Hypothalamus (tissue), 51 donors: Measurements from ENCODE around the gene POMP.
"Not testable (repeated sequence)": the region's sequence is repeated elsewhere in the genome, so short reads cannot be mapped to it uniquely, and the experiment has no call there.

Experiments
- DNase-seq, 51 donors: peaks; one replicate each; lab custom pipeline; 2025; lab: John Stamatoyannopoulos, UW

The POMP gene

DNA sequence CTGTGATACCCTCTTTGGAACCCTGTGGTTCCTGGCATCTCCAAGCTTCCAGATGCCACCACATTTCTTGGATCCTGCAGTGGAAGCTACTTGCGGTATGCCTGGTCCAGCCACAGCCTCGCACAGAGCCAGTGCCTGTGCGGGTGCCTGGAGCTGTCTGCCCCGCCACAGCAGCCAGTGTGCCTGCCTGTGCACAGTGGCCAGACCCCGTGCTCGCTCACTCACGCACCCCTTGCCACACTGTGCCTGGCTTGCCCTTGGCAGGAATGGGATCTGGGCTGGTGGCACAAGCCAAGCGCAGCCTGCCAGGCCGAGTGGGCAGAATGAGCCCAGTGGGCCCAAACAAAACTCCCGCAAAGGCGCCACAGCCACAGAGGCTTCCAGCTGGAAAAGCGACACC, 26.2 kb downstream of the POMP start:
- no peak for DNase-seq

DNA sequence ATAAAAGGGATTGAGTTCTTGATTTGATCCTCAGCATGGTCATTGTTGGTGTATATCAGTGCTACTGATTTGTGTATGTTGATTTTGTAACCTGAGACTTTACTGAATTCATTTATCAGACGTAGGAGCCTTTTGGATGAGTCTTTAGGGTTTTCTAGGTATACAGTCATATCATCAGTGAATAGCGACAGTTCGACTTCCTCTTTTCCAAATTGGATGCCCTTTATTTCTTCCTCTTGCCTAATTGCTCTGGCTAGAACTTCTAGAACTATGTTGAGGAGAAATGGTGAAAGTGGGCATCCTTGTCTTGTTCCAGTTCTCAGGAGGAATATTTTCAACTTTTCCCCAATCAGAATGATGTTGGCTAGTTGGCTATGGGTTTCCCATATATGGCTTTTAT, 27.0 kb downstream of the POMP start:
- DNase-seq = no peak

DNA sequence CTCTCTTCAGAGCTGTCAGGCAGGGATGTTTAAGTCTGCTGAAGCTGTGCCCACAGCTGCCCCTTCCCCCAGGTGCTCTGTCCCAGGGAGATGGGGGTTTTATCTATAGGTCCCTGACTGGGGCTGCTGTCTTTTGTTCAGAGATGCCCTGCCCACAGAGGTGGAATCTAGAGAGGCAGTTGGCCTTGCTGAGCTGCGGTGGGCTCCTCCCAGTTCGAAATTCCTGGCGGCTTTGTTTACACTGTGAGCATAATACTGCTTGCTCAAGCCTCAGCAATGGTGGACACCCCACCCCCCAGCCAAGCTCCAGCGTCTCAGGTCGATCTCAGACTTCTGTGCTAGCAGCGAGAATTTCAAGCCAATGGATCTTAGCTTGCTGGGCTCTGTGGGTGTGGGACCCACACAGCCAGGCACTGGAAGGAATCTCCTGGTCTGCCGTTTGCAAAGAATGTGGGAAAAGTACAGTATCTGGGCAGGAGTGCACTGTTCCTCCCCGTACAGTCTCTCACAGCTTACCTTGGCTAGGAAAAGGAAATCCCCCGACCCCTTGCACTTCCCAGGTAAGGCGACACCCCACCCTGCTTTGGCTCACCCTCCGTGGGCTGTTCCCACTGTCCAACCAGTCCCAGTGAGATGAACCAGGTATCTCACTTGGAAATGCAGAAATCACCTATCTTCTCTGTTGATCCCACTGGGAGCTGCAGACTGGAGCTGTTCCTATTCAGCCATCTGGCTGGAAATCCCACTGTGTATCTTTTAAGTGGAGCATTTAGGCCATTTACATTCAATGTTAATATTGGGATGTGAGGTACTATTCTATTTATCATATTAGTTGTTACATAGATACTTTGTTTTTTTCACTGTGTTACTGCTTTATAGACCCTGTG, 34.9 kb downstream of the POMP start:
- not testable (repeated sequence) for DNase-seq

DNA sequence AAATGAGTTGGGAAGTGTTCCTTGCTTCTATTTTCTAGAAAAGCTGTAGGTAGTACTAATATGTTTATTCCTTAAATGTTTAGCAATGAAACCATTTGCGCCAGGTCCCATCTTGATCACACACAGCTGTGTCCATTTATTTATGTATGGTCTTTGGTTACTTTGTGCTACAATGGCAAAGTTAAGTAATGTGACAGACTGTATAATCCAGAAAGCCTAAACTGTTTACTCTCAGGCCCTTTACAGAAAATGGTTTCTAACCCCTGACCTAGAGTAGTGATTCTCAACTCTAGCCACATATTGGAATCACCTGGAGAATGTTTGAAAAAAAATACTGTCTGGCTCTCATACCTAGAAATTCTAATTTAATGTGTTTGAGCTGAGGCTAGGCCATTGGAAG, 38.5 kb downstream of the POMP start:
- no peak for DNase-seq

DNA sequence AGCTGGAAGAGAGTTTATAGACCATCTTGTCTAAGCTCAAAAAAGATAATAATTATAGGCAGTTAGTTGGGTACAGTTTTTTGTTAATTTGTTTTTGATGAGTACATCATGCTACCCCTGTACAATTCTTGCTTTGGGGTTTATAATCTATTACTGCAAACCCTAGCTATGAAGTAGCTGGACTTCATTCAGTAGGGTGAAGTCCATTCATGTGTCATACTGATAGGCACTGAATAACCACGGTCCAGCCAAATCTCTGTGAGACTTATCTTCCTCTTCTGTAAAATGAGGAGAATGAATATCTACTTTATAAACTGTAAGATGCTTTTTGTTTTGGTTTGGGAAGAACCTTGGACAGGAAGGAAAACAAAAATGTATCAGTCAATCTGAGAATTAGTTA, 40.3 kb downstream of the POMP start:
- DNase-seq = no peak

DNA sequence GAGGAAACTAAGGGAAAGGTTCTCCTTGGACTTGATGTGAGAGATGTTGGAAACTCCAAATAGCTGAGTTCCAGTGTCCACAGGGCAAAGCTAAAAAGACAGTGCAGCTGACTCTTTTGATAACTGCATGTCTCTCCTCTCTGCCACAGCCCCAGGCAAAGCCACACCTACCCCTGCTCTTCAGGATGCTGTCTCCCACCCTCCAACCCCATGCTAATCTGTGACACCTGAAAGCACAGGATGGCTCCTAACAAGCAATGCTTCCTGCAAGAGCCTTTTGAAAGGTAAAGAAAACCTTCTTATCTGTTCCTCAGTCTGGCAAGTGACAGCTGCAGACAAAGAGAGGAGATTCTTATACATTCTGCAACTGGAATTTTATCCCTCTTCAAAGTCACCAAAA, 45.4 kb downstream of the POMP start:
- DNase-seq = no peak

DNA sequence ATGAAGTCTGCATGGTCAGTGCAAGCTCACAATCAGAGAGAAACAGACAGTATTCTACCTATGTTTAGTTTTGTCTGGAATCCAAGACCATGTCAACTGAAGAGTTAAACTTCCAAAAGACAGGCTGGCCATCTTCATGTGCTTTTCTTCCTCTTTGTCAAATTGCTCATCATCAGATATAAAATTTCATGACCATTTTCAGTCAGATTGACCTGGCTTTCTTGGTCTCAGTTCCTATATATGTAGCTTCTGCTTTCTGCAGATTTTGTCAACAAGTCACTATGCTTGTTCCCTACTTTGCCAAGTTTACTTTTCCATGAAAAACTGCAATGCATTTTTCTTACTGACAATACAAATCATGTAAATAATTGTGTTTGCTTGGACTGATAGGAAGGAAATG, 46.0 kb downstream of the POMP start:
- no peak for DNase-seq

DNA sequence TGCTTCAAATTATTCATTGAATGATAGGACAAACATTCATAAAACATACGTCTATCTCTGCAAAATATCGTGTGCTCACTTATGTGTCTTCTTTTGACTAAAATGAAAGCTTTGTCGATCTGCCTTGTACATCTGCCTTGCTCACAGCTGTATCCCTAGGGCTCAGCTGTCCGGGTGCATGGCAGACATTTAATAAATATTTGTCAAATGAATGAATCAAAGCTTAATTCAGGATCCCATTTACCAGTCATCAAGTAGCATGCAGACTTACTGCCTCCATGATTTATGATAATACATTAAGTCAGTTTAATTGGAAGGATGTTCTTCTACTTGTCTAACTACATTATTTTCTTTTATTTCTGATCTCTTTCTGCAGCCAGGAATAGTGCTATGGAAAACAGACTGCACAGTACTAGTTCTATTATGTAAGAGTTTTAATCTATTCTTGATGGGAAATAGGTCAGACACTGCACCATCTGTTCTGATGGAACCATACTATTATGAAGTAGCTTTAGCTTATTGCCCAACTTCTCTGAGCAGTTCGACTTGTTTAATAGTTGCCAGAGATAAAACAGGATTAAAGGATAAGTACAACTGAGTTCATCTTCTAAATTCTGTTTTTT, 46.6 kb downstream of the POMP start:
- peak in 1 of 51 donors; percentile 40 for DNase-seq

DNA sequence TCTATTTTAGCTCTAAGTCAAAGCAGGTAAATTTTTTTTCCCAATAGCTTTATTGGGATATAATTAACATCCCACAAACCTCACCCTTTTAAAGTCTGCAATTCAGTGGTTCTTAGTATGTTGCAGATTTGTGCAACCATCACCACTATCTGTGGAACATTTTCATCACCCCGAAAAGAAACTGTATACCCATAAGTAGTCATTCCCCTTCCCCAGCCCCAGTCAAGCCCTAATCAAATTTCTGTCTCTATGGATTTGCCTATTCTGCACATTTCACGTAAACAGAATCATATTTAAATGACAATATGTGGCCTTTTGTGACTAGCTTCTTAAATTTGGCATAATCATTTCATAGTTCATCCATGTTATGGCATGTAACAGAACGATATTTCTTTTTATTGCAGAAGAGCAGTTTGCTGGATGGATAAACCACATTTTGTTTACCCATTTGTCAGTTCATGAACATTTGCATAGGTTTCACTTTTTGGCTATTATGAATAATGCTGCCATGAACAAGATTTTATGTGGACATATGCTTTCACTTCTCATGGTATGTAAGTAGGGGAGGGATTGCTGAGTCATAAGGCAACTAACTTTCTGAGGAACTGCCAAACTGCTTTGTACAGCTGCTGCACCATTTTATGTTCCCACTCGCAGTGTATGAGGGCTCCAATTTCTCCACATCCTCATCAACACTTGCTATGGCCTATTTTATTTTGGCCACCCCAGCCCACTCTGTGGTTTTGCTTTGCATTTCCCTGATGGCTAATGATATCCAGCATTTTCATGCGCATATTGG, 48.9 kb downstream of the POMP start:
- peak in 2 of 51 donors; percentile 7 to 41 for DNase-seq

DNA sequence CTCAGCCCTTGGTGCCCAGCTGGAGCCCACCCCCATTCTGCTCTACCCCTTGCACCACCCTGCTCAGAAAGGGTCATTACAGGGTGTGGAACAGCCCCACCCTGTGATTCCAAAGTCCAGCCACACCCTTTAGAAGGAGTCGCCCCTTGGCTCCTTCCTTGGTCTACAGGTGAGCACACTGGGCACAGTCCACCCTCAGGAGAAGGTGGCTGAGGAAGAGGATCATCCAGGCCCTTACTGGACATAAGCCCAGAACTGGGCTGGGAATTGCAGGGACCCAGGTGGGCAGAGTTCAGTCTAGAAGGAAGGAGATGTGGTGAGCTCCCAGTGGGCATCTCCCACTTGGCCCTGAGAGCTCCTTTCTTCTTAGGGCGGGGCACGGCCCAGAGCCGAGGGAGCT, 51.2 kb downstream of the POMP start:
- DNase-seq = no peak

DNA sequence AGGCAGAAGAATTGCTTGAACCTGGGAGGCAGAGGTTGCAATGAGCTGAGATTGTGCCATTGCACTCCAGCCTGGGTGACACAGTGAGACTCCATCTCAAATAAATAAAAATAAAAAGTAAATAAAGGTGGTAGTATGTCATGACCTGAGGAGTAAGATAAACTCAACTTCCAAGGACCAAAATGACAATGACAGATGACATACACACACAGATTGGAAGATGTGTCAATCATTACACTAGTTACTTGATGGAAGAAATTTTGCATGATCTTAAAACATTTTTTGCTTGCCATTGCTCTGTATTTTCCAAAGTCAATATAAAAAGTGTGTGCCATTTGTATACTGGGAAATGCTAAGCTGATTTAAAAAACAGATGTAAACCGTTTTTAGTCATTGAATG, 55.7 kb downstream of the POMP start:
- no peak for DNase-seq

DNA sequence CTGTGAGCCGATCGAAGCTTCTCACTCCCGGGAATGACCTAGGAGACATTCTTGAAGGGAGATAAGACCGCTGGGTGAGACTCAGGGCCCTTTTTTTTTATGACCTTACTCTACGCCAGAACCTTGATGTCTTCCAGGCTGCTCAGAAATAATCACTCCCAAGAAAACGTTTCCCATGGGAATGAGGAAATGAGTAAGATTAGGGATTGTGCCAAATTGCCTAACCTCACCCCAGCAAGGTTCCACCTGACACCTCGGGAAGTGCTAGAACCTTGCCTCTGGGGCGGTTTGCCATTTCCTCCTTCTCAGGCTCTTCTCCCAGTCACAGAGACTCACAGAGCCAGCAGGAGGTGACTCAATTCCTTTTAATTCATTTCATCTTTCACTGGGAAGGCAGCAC, 57.6 kb downstream of the POMP start:
- DNase-seq = peak in 1 of 51 donors; percentile 2

DNA sequence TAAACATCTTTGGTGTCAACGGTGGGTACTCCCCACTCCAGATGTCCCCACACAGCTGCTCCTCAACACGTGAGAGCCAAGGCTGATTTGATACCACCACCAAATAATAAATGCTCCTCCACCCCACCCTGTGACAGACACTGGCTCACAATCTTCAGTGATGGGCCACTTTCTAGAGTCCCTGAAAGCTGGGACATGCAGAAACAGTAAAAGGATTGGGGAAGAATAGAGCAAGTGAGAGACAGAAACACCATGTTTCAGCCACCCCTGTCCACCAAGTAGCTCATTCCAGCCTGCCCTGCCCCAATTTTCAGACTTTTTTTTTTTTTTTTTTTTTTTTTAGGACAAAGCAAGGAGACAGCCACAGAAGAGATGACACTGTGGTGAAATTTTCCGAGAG, 58.2 kb downstream of the POMP start:
- DNase-seq = no peak

DNA sequence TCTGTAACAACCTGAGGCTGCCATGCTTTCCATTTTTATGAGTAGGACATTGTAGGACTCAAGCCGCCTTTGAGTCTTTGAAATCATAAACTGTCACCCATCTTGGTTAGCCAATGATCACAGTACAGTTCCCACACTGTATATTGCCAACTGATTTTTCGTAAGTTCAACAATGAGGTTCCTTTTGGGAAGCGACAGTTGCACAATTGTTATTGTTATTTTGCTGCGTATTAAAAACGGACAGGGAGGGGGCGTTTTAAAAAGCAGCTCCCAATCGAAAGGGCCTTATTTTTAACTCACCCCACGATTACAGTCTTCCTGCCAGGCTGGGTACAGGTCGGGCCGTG, 59.2 kb downstream of the POMP start:
- peak in 1 of 51 donors; percentile 42 for DNase-seq

DNA sequence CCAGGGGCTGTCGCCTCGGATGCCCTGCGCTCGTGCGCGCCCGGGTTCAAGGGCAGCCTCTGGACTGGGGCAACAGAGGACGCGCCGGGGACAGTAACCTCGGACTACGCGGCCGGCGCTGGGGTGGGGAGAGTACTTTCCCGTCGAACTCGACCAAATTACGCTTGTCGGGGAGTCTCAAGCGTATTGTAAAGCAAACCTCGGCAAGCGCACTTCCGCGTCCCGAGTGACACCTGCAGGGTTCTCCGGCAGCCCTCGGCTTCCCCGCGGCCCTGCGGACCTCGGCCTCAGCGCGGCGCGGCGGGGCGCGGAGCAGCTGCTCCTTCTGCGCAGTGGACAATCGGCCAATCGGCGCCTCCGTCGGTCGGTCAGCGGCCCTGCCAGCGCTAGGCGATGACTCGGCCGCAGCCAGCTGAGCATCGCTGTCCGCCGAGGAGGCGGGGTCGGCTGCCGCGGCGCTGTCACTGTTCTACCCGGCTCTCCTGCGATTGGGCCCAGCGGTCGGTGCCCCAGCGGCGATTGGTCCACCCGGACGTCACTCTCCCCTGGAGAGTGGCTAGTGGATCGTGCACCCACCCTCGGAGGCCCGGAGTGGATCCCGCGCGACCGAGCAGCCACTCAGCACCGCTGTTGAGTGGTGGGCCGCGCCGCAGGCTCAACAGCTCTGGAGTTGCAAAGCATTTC, 59.8 kb downstream of the POMP start, which contains the start of gene SLC46A3:
Gene SLC46A3, minus strand, starts transcription at position 428 of the 684 bp plus-strand sequence. CDS start 972 bp downstream, outside the sequence.
- DNase-seq = peak; percentile 83 to 99 (median 97)

DNA sequence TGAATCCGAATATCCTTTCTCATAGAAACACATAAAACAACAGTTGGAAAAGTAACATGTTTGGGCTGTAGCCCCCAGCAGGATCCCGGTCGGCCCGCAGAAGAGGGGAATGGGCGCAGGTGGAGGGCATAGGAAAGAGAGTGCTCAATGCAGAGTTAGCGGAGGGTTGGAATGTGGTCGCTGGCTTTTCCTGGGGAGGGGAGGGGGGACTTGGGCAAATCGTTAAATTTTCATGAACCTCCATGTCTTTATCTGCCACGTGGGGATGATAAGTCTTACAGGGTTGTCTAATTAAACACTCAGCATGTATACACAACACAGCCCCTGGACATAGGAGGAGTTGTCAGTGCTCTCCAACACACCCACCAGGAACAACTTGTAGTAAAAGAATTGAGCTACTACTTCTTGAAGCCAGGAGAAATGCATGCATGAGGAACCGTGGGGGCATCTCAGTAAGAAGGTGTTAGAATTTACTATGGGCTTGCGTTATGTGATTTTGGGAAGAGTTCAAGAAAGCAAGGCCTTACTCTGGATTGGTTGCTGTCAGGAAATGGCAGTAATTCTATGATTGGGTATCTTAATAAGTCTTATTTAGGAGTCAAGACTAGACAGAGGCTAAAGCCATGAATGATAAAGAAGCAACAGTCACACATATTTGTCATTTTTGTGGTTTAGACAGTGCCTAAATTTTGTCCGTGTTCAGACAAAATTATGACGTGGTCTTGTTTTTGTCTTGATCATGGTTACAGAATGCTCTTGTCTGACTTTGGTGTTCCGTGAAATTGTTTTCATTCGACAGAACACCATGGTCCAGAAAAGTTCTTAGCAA, 60.5 kb downstream of the POMP start:
- DNase-seq = no peak

DNA sequence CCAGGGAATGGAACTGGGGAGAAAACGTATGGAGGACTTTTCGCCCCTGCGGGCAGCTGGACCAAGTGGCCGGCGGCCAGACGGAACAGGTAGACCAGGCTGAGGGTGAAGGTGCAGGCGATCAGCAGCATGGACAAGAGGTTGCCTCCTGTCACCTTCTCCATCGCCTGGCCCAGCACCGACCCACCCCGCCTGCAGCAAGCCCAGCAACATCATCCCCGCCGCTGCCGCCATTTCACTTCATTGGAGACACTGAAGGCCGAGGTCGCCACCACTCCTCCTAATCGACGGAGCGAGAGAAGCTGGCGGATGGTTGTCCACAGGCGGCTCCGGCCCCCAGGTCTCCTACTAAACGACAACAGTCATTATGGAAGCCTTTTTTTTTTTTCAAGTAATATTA, 64.9 kb downstream of the POMP start:
- no peak for DNase-seq

DNA sequence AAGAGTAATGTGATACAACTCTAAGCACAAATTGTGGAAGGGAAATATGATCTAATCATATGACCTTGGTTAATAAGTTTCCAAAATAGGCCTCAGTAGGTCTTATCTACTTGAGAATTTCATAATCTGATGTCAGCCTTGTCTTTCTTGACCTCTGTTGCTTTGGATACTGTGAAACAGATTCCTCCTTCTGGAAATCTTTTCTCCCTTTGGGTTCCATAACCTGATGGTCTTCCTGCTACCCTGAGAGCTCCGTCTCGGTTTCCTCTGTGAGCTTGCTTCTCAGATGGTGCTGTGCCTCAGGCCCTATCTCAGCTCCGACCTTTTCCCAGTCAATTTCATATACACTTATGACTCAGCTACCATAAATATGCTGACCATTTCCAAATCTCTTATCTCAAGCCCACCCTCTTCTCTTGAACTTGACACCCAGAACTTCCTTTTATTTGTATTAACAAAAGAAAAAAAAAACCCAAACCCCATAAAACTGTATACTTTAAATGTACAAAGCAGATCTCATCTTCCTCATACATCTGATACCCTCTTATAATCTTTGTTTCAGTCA, 66.2 kb downstream of the POMP start:
- DNase-seq = no peak
